ENCODE measurements around the gene EFNA5.

EFNA5 gene

GRCh38 chr5:107529618-107530017, 141.1 kb downstream of the EFNA5 start:
- no peak overlapping the region for H3K27ac Mint-ChIP-seq
- no peak for ATAC-seq
- no peak overlapping the region for H3K4me3 Mint-ChIP-seq
- no peaks in the 10 kb centered on the region for H3K9me3 Mint-ChIP-seq
- no peaks in the 10 kb centered on the region for H3K4me1 Mint-ChIP-seq
- no peaks in the 10 kb centered on the region for H3K36me3 Mint-ChIP-seq
- no peaks in the 10 kb centered on the region for H3K27me3 Mint-ChIP-seq

GRCh38 chr5:107526270-107526937, 144.3 kb downstream of the EFNA5 start:
- H3K27ac Mint-ChIP-seq = no peak overlapping the region
- H3K4me3 Mint-ChIP-seq = no peak overlapping the region
- no peak for ATAC-seq
- H3K36me3 Mint-ChIP-seq = no peaks in the 10 kb centered on the region
- no peaks in the 10 kb centered on the region for H3K9me3 Mint-ChIP-seq
- H3K27me3 Mint-ChIP-seq = no peaks in the 10 kb centered on the region
- no peaks in the 10 kb centered on the region for H3K4me1 Mint-ChIP-seq

GRCh38 chr5:107524111-107524510, 146.6 kb downstream of the EFNA5 start:
- no peak overlapping the region for H3K4me3 Mint-ChIP-seq
- no peaks in the 10 kb centered on the region for H3K27me3 Mint-ChIP-seq
- H3K9me3 Mint-ChIP-seq = no peaks in the 10 kb centered on the region
- no peak overlapping the region for H3K27ac Mint-ChIP-seq
- no peaks in the 10 kb centered on the region for H3K4me1 Mint-ChIP-seq
- no peaks in the 10 kb centered on the region for H3K36me3 Mint-ChIP-seq
- no peak for ATAC-seq

DNA sequence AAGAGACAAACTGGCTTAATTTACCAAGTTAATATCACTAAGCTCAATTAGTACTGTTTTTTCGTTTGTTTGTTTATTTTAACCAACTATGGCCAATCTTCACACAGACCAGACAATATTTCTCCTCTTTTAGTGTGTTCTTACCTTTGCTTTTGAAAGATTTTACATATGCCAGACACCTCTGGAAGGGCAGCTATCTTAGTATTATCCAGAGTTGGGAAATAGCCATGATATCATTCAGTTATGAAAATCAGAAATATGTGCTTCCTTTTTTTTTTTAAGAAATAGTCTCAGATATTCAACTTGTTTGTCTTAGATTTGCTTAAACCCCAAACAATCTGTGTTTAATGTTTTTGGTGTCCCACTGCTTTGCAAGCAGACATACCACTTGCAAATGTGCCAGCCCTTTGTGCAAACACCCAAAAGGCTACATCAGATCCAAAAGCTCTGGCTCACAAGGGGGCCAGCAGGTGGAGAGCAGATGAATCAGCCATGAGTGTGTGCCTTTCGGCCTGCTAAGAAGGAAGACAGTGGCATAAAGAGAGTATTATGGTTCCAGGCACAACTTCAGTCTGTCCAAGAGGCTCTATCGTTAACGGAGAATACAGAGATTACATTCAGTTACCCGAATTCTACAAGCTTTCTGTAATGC, 147.6 kb downstream of the EFNA5 start:
- no peaks in the 10 kb centered on the region for H3K27me3 Mint-ChIP-seq
- H3K4me3 Mint-ChIP-seq = no peak overlapping the region
- H3K36me3 Mint-ChIP-seq = no peaks in the 10 kb centered on the region
- no peaks in the 10 kb centered on the region for H3K9me3 Mint-ChIP-seq
- no peaks in the 10 kb centered on the region for H3K4me1 Mint-ChIP-seq
- H3K27ac Mint-ChIP-seq = no peak overlapping the region
- no peak for ATAC-seq

GRCh38 chr5:107522456-107522855, 148.3 kb downstream of the EFNA5 start:
- H3K9me3 Mint-ChIP-seq = no peaks in the 10 kb centered on the region
- H3K4me3 Mint-ChIP-seq = no peak overlapping the region
- no peaks in the 10 kb centered on the region for H3K36me3 Mint-ChIP-seq
- ATAC-seq = no peak
- H3K4me1 Mint-ChIP-seq = no peaks in the 10 kb centered on the region
- no peak overlapping the region for H3K27ac Mint-ChIP-seq
- no peaks in the 10 kb centered on the region for H3K27me3 Mint-ChIP-seq

DNA sequence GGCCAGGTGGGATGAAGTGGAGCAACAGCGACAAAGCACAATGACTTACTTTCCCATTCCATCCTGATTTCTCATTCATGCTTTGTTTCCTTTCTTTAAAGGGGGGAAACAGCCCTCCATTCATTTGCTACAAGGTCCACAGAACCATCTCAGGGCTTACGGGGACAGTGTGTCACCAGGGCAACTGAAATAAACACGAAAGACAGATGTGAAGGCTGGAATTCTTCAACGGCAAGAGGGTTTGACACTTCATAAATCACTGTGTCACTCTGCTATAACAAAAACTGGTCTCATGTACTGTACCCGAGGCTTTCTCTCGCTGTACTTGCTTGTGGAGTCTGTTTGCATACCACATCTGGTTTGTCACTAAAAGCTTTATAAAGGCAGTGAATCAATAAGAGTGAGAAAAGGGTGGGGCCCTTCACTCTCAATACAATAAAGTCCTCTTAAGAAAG, 150.8 kb downstream of the EFNA5 start:
- Mint-ChIP-seq H3K27ac (no peak overlapping the region), H3K27me3 (no peaks in the 10 kb centered on the region), H3K36me3 (no peaks in the 10 kb centered on the region), H3K4me1 (no peaks in the 10 kb centered on the region), H3K9me3 (no peaks in the 10 kb centered on the region), H3K4me3 (no peak overlapping the region)
- no peak for ATAC-seq

GRCh38 chr5:107518616-107519015, 152.1 kb downstream of the EFNA5 start:
- Mint-ChIP-seq H3K4me3 (no peak overlapping the region), H3K9me3 (no peaks in the 10 kb centered on the region), H3K27me3 (no peaks in the 10 kb centered on the region), H3K4me1 (no peaks in the 10 kb centered on the region), H3K27ac (no peak overlapping the region), H3K36me3 (no peaks in the 10 kb centered on the region)
- no peak for ATAC-seq

DNA sequence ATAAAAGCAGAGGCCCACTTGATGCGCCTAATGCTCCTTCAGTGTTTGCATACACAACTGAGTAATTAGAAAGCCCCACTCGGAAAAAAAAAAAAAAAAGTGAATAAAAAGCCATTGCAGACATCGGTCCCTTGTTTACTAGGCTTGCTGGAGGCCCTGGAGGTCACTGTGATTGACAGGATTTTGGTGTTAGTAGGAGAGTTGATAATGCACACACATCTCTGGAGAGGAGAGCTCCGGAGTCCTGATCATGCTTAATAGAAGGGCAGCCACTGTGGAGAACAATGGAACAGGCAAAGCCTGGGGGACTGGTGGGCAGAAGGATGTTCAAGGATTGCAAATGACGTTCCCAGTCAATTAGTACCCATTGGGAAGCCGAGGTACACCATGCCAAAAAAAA, 152.5 kb downstream of the EFNA5 start:
- Mint-ChIP-seq H3K4me3 (no peak overlapping the region), H3K4me1 (no peaks in the 10 kb centered on the region), H3K27me3 (no peaks in the 10 kb centered on the region), H3K27ac (no peak overlapping the region), H3K36me3 (no peaks in the 10 kb centered on the region), H3K9me3 (no peaks in the 10 kb centered on the region)
- no peak for ATAC-seq

- no peaks in the 10 kb centered on the region for H3K9me3 Mint-ChIP-seq
- no peak overlapping the region for H3K27ac Mint-ChIP-seq
- no peaks in the 10 kb centered on the region for H3K4me1 Mint-ChIP-seq
- H3K4me3 Mint-ChIP-seq = no peak overlapping the region
- no peaks in the 10 kb centered on the region for H3K36me3 Mint-ChIP-seq
- no peak for ATAC-seq
- H3K27me3 Mint-ChIP-seq = no peaks in the 10 kb centered on the region
Observed at GRCh38 chr5:107517185-107518033, 153.3 kb downstream of the EFNA5 start.

DNA sequence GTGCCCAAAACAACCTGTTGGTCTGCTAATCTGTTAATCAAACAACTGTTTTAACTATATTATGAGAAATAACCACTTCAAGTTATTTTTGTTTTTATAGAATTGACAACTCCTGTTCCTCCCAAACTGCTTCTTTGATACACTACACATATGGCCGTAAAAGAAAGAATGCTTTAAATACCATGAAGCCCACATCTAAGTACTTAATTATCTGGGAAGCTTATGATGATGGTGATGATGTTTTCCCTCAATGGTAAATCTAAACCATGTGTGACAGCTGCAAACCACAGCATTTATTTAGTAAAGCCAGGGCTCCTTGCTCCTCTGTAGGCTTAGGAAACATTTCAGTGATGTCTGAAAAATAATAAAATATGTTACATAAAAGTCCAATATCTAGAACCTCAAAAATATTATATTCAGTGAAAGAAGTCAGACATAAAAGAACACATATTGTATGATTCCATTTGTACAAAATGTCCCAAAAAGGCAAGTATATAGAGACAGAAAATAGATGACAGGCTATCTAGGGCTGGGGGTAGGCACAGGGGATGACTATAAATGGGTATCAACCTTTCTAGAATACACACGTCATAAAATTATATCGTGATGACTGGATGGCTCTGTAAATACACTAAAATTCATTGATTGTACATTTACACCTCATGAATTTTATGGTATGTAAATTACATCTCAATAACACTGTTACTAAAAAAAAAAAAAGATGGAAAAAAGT, 154.1 kb downstream of the EFNA5 start:
- no peak for ATAC-seq
- H3K9me3 Mint-ChIP-seq = no peaks in the 10 kb centered on the region

GRCh38 chr5:107515521-107516080, 155.1 kb downstream of the EFNA5 start:
- Mint-ChIP-seq H3K4me3 (no peak overlapping the region), H3K9me3 (no peaks in the 10 kb centered on the region), H3K36me3 (no peaks in the 10 kb centered on the region), H3K27me3 (no peaks in the 10 kb centered on the region), H3K4me1 (no peaks in the 10 kb centered on the region), H3K27ac (no peak overlapping the region)
- ATAC-seq = no peak

More for the DNA sequence above, 154.1 kb downstream of the EFNA5 start:
- Mint-ChIP-seq H3K27ac (no peak overlapping the region), H3K27me3 (no peaks in the 10 kb centered on the region), H3K4me1 (no peaks in the 10 kb centered on the region), H3K36me3 (no peaks in the 10 kb centered on the region), H3K4me3 (no peak overlapping the region)

DNA sequence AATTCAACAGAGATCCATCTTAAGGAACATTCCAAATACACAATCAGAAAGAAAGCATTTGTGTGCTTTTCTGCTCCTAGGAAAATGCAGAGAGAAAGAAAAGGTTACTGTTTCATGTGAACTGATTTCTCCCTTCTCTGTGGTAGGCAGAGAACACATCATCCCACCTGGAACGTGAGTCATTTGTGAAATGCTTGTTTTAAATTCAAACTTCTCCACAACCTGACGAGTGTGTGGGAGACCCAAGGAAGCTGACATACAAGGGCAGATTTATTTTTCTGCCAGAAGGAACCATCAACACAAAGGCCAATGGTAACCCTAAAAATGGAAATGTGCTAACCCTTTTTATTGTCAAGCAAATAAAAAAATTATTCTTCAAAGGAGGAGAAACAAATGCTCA, 156.4 kb downstream of the EFNA5 start:
- Mint-ChIP-seq H3K36me3 (no peaks in the 10 kb centered on the region), H3K27ac (no peak overlapping the region), H3K9me3 (no peaks in the 10 kb centered on the region), H3K4me3 (no peak overlapping the region), H3K27me3 (no peaks in the 10 kb centered on the region), H3K4me1 (no peaks in the 10 kb centered on the region)
- ATAC-seq = no peak

DNA sequence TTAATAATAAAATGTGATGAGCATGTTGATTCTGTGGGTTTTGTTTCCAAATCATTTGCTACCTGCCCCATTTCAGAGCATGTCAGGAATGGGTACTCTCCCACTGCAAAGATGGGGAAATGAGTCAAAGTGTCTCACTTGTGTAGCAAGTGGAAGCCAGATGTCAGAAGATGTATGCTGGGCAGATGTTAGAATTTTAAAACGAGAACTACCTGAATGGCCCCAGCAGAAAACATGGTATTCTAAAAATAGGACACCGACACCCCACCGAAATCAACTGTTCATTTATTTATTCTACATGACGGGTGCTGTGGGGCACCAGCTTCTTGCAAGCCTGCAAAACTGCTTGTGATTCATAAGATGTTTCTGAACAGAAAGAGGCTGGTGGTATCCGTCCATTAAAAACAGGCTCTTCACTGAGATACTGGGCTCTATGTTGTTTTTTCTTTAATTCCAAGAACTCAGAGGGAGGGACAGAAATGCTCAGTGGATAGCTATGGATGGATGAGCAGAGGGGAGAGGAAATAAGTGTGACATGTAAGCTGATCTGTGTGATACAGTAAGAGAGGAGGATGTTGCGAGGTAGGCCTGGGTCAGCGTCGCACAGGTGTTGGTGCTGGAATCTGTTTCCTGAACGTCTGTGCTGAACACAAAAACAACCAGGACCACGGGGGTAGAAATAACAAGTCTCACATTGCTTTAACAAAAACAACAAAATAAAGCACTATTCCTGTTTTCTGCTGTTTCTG, 157.2 kb downstream of the EFNA5 start:
- H3K27me3 Mint-ChIP-seq = no peaks in the 10 kb centered on the region
- no peaks in the 10 kb centered on the region for H3K4me1 Mint-ChIP-seq
- no peaks in the 10 kb centered on the region for H3K9me3 Mint-ChIP-seq
- ATAC-seq = no peak
- H3K4me3 Mint-ChIP-seq = no peak overlapping the region
- H3K36me3 Mint-ChIP-seq = no peaks in the 10 kb centered on the region
- H3K27ac Mint-ChIP-seq = no peak overlapping the region

- Mint-ChIP-seq H3K27ac (no peak overlapping the region), H3K9me3 (no peaks in the 10 kb centered on the region), H3K27me3 (no peaks in the 10 kb centered on the region), H3K4me3 (no peak overlapping the region), H3K4me1 (no peaks in the 10 kb centered on the region), H3K36me3 (no peaks in the 10 kb centered on the region)
- ATAC-seq = no peak
Observed at GRCh38 chr5:107512029-107512428, 158.7 kb downstream of the EFNA5 start.

All from stimulated activated memory B cell treated with anti-CD40 and anti-IgM and Interleukin-4, amounts not matched to agents 10 μg/mL and 1 μg/mL and 100 μg/mL, for 72 hours (primary cell).